ENCODE data around the gene TLR8.

The TLR8 gene

GRCh38 chrX:12965131-12965940 lies 58.9 kb downstream of the TLR8 start:
- TF ChIP-seq CTCF (conservative IDR thresholded peaks at IDR 0.05; ENCODE audit: low read depth, low read length) = no peak
- DNase-seq (ENCODE audit: low read depth) = no peak
- H3K4me3 ChIP-seq (ENCODE audit: low read length) = no peak overlapping the region

- no peak overlapping the region for H3K4me3 ChIP-seq (ENCODE audit: low read length)
- no peak for DNase-seq (ENCODE audit: low read depth)
- no peak for TF ChIP-seq CTCF (conservative IDR thresholded peaks at IDR 0.05; ENCODE audit: low read depth, low read length)
These were observed 59.7 kb downstream of the TLR8 start for GRCh38 chrX:12966151-12966550.

DNA sequence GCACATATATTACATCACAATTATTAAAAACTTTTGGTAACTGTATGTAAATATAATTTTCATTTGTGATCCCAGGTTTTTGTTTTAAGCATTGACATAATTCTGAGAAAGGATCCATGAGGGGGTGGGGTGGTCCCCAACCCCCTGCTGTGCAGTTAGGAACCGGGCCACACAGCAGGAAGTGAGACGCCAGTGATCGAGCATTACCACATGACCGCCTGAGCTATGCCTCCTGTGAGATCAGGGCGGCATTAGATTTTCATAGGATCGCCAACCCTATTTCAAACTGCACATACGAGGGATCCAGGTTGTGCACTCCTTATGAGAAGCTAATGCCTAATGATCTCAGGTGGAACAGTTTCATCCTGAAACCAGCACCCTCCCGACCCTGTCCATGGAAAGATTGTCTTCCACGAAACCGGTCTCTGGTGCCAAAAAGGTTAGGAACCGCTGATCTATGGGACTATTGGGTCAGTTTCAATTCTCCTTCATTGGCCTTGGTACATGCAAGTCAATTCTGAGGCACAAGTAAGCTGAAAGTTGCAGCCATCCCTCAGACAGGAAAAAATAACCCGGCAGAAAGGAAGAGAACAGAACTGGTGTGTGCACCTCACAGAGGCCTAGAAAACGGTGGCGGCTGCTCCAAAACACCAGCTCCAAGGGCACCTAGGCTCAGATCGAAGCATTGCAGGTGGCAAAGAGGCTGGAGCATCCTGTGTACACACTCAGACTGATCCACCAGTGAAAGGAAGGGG lies 61.5 kb downstream of the TLR8 start:
- no peak overlapping the region for H3K4me3 ChIP-seq (ENCODE audit: low read length)
- no peak for DNase-seq (ENCODE audit: low read depth)

GRCh38 chrX:12970691-12971202 lies 64.3 kb downstream of the TLR8 start:
- DNase-seq (ENCODE audit: low read depth) = no peak
- peak; percentile 49 for TF ChIP-seq CTCF (conservative IDR thresholded peaks at IDR 0.05; ENCODE audit: low read depth, low read length)
- no peak overlapping the region for H3K4me3 ChIP-seq (ENCODE audit: low read length)

More for the DNA sequence above, 61.5 kb downstream of the TLR8 start:
- no peak for TF ChIP-seq CTCF (conservative IDR thresholded peaks at IDR 0.05; ENCODE audit: low read depth, low read length)

GRCh38 chrX:12971282-12972003 lies 65.0 kb downstream of the TLR8 start:
- no peak for DNase-seq (ENCODE audit: low read depth)
- TF ChIP-seq CTCF (conservative IDR thresholded peaks at IDR 0.05; ENCODE audit: low read depth, low read length) = no peak
- H3K4me3 ChIP-seq (ENCODE audit: low read length) = no peak overlapping the region

DNA sequence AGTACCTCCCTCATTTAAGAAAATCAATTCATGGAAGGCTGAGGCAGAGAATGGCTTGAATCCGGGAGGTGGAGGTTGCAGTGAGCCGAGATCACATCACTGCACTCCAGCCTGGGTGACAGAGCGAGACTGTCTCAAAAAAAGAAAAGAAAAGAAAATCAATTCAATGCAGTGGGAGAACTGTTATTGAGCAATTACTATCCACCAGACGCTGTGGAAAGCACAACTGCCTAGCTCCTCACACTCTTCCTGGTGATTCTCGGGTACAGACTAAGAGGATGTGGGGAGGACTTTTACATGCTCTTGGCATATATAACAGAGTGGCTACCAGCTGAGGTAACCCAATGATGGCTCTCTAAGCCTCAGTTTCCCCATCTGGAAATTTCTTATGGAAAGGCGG lies 65.8 kb downstream of the TLR8 start:
- H3K4me3 ChIP-seq (ENCODE audit: low read length) = no peak overlapping the region
- TF ChIP-seq CTCF (conservative IDR thresholded peaks at IDR 0.05; ENCODE audit: low read depth, low read length) = no peak
- no peak for DNase-seq (ENCODE audit: low read depth)

All from retinal pigment epithelial cell (primary cell).